GM21576 (cell line): ENCODE data around the gene ZDHHC11B.
"Not testable (repeated sequence)": the region's sequence is repeated elsewhere in the genome, so short reads cannot be mapped to it uniquely, and the experiment has no call there.

Experiments used
- ATAC-seq: cut with Tn5 transposase; IDR thresholded peaks from one replicate; pipeline ENCODE4 v1.9.1; 2021; ENCODE audit warnings: mild to moderate bottlenecking, moderate library complexity; ENCODE audit not compliant: unreplicated experiment

The ZDHHC11B gene

GRCh38 chr5:785181-785705 is 714 bp upstream of the ZDHHC11B start:
- peak; percentile 10 for ATAC-seq

- peak; percentile 8 for ATAC-seq
Measured at GRCh38 chr5:783881-784427, 575 bp downstream of the ZDHHC11B start.

GRCh38 chr5:783049-783802 is 1.3 kb downstream of the ZDHHC11B start:
- not testable (repeated sequence) for ATAC-seq

GRCh38 chr5:782356-782755 is 2.2 kb downstream of the ZDHHC11B start:
- ATAC-seq, result not testable (repeated sequence)

GRCh38 chr5:780571-780970 is 4.0 kb downstream of the ZDHHC11B start:
- not testable (repeated sequence) for ATAC-seq

GRCh38 chr5:778967-779366 is 5.6 kb downstream of the ZDHHC11B start:
- ATAC-seq, result not testable (repeated sequence)

- ATAC-seq, result not testable (repeated sequence)
Measured at GRCh38 chr5:778421-778820, 6.1 kb downstream of the ZDHHC11B start.

GRCh38 chr5:777756-778161 is 6.8 kb downstream of the ZDHHC11B start:
- ATAC-seq, result no peak

- no peak for ATAC-seq
Measured at GRCh38 chr5:776862-777711, 7.4 kb downstream of the ZDHHC11B start.

- no peak for ATAC-seq
Measured at GRCh38 chr5:775961-776861, 8.3 kb downstream of the ZDHHC11B start.

GRCh38 chr5:775595-775960 is 9.0 kb downstream of the ZDHHC11B start:
- not testable (repeated sequence) for ATAC-seq

GRCh38 chr5:774854-775505 is 9.5 kb downstream of the ZDHHC11B start:
- ATAC-seq, result not testable (repeated sequence)

GRCh38 chr5:774304-774703 is 10.2 kb downstream of the ZDHHC11B start:
- not testable (repeated sequence) for ATAC-seq

GRCh38 chr5:773517-774264 is 10.8 kb downstream of the ZDHHC11B start:
- no peak for ATAC-seq

- ATAC-seq, result not testable (repeated sequence)
Measured at GRCh38 chr5:772931-773330, 11.6 kb downstream of the ZDHHC11B start.

- not testable (repeated sequence) for ATAC-seq
Measured at GRCh38 chr5:772547-772890, 12.0 kb downstream of the ZDHHC11B start.

GRCh38 chr5:771841-772546 is 12.5 kb downstream of the ZDHHC11B start:
- not testable (repeated sequence) for ATAC-seq

- ATAC-seq, result not testable (repeated sequence)
Measured at GRCh38 chr5:771087-771781, 13.3 kb downstream of the ZDHHC11B start.
